NCI-H2107 treated with DMSO at 0.1 percent for 48 hours (cell line): ENCODE measurements around the gene RAB11FIP2.

Source experiments
- DNase-seq: peaks from one replicate; lab custom pipeline; 2025; ENCODE audit not compliant: unreplicated experiment; lab: John Stamatoyannopoulos, UW

Gene RAB11FIP2

GRCh38 chr10:117983961-117984360 lies 62.8 kb downstream of the RAB11FIP2 start:
- DNase-seq, result no peak

GRCh38 chr10:117980755-117981702 lies 65.7 kb downstream of the RAB11FIP2 start:
- DNase-seq, result no peak

GRCh38 chr10:117980216-117980615 lies 66.5 kb downstream of the RAB11FIP2 start:
- DNase-seq, result no peak

GRCh38 chr10:117972168-117972837 lies 74.4 kb downstream of the RAB11FIP2 start:
- DNase-seq, result no peak

- no peak for DNase-seq
These were observed 75.8 kb downstream of the RAB11FIP2 start for GRCh38 chr10:117970962-117971361.

GRCh38 chr10:117969592-117969991 lies 77.1 kb downstream of the RAB11FIP2 start:
- no peak for DNase-seq

GRCh38 chr10:117968354-117969182 lies 78.2 kb downstream of the RAB11FIP2 start:
- DNase-seq, result no peak

- peak; percentile 1 for DNase-seq
These were observed 79.5 kb downstream of the RAB11FIP2 start for GRCh38 chr10:117967149-117967650.

- no peak for DNase-seq
These were observed 80.8 kb downstream of the RAB11FIP2 start for GRCh38 chr10:117965984-117966383.

- DNase-seq, result no peak
These were observed 82.2 kb downstream of the RAB11FIP2 start for GRCh38 chr10:117964536-117964935.

GRCh38 chr10:117960345-117960935 lies 86.3 kb downstream of the RAB11FIP2 start:
- no peak for DNase-seq

- no peak for DNase-seq
These were observed 89.8 kb downstream of the RAB11FIP2 start for GRCh38 chr10:117956972-117957371.

- DNase-seq, result no peak
These were observed 91.6 kb downstream of the RAB11FIP2 start for GRCh38 chr10:117955176-117955575.
